Activated CD4-positive, alpha-beta T cell treated with anti-CD3 and anti-CD28 coated beads, Interleukin-2, Interleukin-4, amounts not matched to agents 100 ng/mL and 50 ng/mL, durations not matched to agents 16 hours and 8 hours (primary cell): Measurements from ENCODE around the gene IBSP.

Experiments
- DNase-seq: peaks from one replicate; pipeline ENCODE4 v3.0.0-alpha.2; 2020; ENCODE audit warnings: low spot score

IBSP gene, protein sequence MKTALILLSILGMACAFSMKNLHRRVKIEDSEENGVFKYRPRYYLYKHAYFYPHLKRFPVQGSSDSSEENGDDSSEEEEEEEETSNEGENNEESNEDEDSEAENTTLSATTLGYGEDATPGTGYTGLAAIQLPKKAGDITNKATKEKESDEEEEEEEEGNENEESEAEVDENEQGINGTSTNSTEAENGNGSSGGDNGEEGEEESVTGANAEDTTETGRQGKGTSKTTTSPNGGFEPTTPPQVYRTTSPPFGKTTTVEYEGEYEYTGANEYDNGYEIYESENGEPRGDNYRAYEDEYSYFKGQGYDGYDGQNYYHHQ

DNA sequence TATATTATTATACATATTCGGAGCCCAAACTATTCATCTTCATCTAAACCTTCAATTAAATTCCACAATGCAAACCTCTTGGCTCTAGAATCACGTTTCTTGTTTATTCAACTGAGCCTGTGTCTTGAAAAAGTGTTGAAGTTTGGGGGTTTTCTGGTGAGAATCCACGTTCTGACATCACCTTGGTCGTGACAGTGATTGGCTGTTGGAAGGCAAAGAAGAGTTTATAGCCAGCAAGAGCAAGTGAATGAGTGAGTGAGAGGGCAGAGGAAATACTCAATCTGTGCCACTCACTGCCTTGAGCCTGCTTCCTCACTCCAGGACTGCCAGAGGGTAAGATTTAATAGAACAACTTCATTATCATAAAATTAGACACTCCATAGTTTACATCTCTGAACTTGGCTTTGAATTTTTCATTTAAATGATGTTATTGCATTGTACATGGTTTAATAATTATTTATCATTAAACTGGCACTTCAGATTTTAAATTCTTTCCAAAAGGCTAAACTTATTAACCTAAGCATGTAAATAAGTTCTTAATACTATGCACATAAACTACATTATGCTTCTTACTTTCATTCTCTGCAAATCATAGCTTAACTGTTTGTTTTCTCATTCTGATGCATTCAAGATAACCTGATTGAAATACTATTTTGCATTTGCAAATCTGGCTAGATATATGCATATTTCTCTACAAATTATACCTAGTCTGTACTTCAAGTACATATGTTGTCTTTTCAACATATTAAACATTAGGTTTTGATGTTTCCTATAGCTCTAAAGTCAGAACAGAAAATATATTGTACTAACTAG is at the start of gene IBSP:
Gene IBSP, plus strand, starts transcription at position 254 of the 813 bp plus-strand sequence. CDS start 2,808 bp downstream, outside the sequence.
- no peak for DNase-seq

GRCh38 chr4:87749883-87750282 is 49.5 kb upstream of the IBSP start:
- DNase-seq = no peak

- no peak for DNase-seq
Observed at GRCh38 chr4:87758270-87758669, 41.1 kb upstream of the IBSP start.

DNA sequence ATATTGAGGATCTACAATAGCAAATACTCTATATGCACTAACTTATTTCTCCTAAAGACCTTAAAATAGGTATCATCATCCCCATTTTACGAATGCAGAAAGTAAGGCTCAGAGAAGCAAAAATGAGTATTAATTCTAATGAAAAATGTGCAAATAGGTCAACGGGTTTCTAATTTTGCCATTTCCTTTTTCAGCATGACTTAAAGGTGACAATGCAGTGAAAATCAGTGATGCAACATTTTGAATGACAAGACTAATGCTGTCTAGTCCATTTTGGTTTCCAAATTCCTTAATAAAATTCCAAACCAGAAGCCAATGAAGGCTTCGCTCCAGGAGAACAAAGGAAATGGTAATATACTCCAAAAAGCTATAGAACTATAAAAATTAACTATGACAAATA is 37.0 kb upstream of the IBSP start:
- no peak for DNase-seq

DNA sequence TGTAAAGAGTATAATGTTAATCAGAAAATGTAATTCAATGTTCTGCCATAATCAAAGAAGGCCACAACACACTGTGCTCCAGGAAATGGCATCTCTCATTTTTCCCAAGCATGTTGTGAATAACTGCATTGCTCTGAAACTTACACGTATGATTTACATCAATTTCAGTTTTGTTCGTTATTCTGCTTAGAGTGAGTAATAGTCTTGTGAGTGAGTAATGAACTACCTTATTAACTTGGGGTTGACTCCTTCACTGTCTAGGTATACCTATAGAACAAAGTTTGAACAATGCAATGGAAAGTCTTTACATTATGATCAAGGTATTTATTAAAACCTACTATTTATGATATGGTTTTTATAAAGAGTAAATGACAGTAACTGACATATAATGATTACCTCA is 17.8 kb upstream of the IBSP start:
- no peak for DNase-seq

DNA sequence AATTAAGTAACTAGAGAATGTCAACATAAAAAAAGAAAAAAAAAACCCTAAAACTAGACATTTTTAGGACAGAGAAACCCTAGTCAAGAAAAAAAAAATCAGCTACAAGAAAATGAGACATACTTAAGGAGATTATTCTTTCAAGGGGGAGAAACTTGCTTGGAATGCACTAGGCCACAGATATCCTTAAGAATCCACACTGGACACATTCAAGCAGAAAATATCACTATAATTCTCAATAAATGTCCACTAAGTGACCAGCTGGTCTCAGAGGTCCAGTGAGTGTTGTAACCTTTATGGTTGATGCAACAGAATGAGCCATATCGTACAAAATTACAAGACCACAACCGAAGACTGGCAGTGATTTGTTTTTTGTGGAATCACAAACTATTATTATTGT is 15.6 kb upstream of the IBSP start:
- DNase-seq = no peak

DNA sequence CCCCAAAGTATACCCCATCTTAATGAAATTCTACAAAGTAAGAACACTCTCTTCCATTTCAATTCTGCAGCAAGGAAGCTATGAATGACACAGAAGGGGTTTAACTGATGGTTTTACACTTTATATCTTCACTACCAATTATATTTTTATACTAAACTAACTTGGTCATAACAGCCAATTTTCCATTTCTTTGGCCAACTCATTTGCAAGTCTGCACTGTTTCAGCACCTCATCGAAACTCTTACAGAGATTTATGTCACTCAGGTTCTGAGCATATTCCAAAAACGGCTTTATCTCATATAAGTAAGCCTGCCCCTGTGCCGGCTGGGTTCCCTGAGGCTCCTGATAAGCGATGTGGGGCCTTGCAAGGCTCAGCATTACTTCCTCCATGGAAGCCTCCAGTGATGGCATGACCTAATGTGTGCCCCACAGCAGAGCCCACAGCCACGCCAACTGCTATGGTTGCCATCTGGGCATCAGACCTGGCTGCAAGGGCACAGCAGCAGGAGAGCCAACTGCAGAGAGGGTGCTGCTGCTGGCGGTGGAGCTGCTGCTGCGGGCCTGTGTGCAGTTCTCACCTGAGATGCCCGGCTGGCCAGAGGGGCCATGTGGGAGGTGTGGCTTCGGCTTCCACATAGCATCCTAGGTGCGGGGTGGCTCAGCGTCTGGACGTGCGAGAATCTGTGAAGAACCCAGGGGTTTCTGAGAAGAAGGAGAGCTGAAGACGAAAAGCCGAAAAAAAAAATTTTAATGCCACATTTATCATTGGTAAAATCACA is 13.4 kb upstream of the IBSP start:
- DNase-seq = no peak

- DNase-seq = no peak
Observed at GRCh38 chr4:87802858-87803257, 3.5 kb downstream of the IBSP start.

DNA sequence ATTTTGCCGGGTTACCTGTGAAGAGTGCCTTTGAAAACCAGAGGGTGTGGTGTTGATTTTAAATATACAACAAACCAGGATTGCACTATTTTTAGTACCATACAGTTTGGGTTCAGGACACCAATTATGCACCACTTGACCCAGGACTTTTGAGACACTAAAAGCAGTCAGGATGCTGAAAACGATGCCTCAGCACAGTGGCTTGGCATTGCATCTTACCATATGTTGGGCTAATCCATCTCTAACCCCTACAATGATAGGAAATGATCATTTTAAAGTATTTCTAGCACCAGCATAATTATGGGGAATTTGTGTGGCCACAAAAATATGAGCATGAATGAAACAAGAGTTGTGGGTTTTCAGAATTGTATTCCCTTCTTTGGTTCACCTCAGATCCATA is 4.1 kb downstream of the IBSP start:
- no peak for DNase-seq

GRCh38 chr4:87804871-87805270 is 5.5 kb downstream of the IBSP start:
- no peak for DNase-seq

GRCh38 chr4:87805971-87806370 is 6.6 kb downstream of the IBSP start:
- no peak for DNase-seq

DNA sequence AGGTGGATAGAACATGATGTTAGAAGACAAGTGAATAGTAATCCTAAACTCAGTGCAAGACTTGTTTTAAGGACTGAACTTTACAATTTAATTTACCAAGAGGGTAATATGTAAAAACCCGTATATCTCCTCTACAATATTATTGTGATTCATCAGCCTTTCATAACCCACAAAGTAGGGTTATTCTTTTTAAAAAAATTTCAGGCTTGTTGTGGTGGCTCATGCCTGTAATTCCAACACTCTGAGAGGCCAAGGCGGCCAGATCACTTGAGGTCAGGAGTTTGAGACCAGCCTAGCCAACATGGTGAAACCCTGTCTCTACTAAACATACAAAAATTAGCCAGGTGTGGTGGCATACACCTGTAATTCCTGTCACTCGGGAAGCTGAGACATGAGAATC is 7.2 kb downstream of the IBSP start:
- no peak for DNase-seq

GRCh38 chr4:87807402-87807801 is 8.0 kb downstream of the IBSP start:
- DNase-seq = no peak

GRCh38 chr4:87811977-87812376 is 12.6 kb downstream of the IBSP start:
- no peak for DNase-seq

DNA sequence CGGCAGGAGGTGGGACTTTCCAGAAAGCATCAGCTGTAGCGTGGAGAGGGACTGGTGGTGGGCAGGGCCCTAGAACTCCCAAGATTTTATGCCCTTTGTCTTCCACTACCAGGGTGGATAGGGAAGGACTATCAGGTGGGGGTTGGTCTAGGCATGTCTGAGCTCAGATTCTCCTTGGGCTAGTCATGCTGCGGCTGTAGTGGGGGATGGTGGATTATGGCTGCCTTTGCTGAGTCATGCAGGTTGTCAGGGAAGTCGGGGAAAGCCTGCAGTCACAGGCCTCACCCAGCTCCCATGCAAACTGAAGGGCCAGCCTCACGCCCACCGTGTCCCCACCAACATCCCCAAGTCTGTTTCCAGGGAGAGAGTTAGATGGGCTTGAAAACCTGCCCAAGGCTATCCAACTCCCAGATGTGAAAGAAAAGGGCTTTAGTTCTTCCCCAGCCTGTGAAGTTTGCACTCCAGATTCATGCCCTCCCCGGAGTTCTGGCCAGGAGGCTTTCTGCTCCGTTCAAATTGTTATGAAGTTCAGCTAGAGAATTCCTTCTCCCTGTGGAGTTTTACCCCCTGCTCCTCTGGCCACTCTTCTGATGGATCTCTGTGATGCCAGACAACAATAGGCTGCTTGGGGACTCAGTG is 20.0 kb downstream of the IBSP start:
- no peak for DNase-seq

- no peak for DNase-seq
Observed at GRCh38 chr4:87823200-87823599, 23.8 kb downstream of the IBSP start.

DNA sequence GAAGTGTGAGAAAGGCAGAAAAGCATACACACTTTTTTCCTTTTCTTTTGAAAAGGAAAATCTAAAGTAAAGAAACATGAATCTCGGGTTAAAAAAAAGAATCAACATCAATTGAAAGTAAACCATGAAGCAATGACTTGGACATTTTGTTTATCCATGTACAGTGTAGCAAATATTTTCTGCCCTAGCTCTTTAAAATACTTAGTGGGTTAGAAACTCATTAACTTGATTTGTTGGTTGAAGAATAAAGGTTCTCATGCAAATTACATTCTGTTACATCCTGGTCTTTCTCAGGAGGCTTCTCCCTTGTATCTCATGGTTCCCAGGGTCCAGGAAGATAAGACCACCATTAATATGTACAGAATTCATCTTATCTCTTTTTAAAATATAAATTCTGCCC is 24.4 kb downstream of the IBSP start:
- DNase-seq = no peak

GRCh38 chr4:87824352-87824751 is 25.0 kb downstream of the IBSP start:
- no peak for DNase-seq

DNA sequence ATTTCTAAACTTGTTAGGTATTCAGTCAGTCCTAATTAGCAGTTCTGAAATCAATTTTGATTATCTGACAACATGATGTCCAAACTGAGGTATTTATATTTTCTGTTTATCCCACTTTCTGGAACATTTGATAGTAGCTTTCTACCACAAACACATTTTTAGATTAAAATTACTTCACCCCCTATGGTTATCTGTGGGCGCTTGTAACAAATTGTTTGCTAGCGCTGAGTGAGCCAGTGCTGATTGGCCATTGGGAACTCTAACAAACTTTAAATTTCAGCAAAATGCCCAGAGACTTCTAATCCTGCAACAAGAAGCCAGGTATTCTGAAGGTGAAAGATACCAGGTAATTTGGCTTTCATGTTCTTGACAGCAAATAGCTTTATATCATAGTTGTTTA is 33.3 kb downstream of the IBSP start, which contains the start of gene MEPE:
Gene MEPE, plus strand, starts transcription at position 301 of the 400 bp plus-strand sequence. CDS start 1,746 bp downstream, outside the sequence.
- DNase-seq = no peak

DNA sequence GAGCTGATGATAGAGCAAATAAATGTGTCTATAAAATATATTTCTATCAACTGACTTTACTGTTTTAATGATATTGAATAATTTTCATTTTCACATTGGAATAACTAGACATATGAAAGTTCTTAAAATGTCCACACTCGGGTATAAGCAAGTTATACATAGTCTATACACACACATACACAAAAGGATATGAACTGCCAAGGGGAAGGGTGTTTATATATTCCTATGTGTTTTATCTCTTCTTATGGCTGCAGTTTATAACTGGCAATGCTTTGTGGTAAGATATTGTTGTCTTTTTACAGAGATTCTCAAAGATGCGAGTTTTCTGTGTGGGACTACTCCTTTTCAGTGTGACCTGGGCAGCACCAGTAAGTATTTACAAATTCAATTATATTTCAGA is 35.0 kb downstream of the IBSP start:
- no peak for DNase-seq

DNA sequence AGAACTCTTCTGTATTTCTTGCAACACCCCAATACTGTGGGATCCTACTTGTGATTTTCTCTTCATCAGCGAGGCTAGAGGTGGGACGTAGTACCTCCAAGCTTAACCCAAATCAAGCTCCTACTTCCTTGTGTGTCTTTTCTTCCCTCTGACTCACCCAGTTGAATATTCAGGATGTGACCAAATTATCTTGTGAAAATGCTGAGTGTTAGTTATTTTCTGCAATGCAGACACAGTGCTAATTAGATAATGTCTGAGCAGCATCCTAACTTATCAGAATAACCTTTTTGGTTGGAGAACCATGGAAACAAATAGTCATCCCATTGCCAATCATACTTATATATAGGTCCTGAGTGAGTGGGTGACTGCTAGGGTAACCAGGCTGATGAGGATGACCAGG is 35.8 kb downstream of the IBSP start:
- DNase-seq = no peak

- no peak for DNase-seq
Observed at GRCh38 chr4:87835743-87836142, 36.4 kb downstream of the IBSP start.
